Body of pancreas (tissue), 4 donors: ENCODE measurements around the gene SYT8. TPM values are rescaled to one million over a fixed set of nuclear protein-coding genes. Genes with fewer than 3 reads are reported as not detected.

Experiments used
- ATAC-seq: fragments of 150-250 bp; one replicate; pipeline ENCODE4 v1.9.1; 2016
- DNase-seq, 4 donors: peaks; one replicate each; pipeline ENCODE4 v3.0.0-alpha.2; 2019
- H3K27ac ChIP-seq, 4 donors: fragments of 200-600 bp; sonication (generic); 1 replicate in 3 of 4; 2 replicates in 1 of 4; pipeline versions ENCODE4 v1.5.1 to v1.6.1; 2016 to 2019; ENCODE audit warnings: mild to moderate bottlenecking in 1 of 4, mixed read lengths in 1 of 4, moderate library complexity in 1 of 4
- H3K27me3 ChIP-seq, 2 donors: fragments of 200-600 bp; sonication (generic); one replicate each; pipeline ENCODE4 v1.6.0; 2016; ENCODE audit warnings: mild to moderate bottlenecking in 1 of 2
- H3K36me3 ChIP-seq, 2 donors: fragments of 200-600 bp; sonication (generic); replicated peaks in 1 of 2; 2 replicates each; pipeline ENCODE4 v1.5.1; 2016; ENCODE audit warnings: low read depth in 2 of 2; ENCODE audit not compliant: insufficient read depth in 1 of 2
- H3K4me1 ChIP-seq: fragments of 200-600 bp; sonication (generic); one replicate; pipeline ENCODE4 v1.6.0; 2016
- H3K4me3 ChIP-seq, 2 donors: fragments of 200-600 bp; sonication (generic); 1 replicate in 1 of 2; 2 replicates in 1 of 2; pipeline ENCODE4 v1.5.1; 2016 to 2019
- H3K9me3 ChIP-seq, 3 donors: fragments of 200-600 bp; sonication (generic); 1 replicate in 2 of 3; 2 replicates in 1 of 3; pipeline ENCODE4 v1.5.1; 2016
- CTCF ChIP-seq, 7 experiments: fragments of 450-650 bp in 4 of 7; fragments of 200-600 bp in 3 of 7; sonication (generic) in 3 of 7; IDR thresholded peaks; one replicate each; pipeline ENCODE4 v1.5.1; 2016 to 2019; ENCODE audit warnings: antibody characterized with exemption in 7 of 7
- POLR2A ChIP-seq, 3 donors: fragments of 450-650 bp; IDR thresholded peaks; one replicate each; pipeline ENCODE4 v1.6.1; 2016; ENCODE audit warnings: antibody characterized with exemption in 3 of 3, mild to moderate bottlenecking in 2 of 3
- WGBS, 2 donors: methylation state at CpG; one replicate each; pipeline ENCODE4 v1.1.5; 2017; 5-methylcytosine and 5-hydroxymethylcytosine counted together
- intact Hi-C: fragments of 100-400 bp; cut with DNase I; formaldehyde crosslinking; loops from one replicate; pipeline ENCODE4 v1.15.1; 2023
- total RNA-seq, 2 donors: library from RNA; depleted of rRNA; stranded (reverse); fragments of >200 nt; gene quantifications; one replicate each; pipeline ENCODE4 v1.1.0, GENCODE V29; 2016

SYT8 gene
- total RNA-seq, 2 donors from 2014 or later: 6.0 to 32.6 TPM

GRCh38 chr11:1814691-1815090 is 20.1 kb upstream of the SYT8 start:
- 90 to 100% methylated on average over 4 to 10 of the region's 10 CpGs for WGBS, 2 donors
- no peak for ATAC-seq
- TF ChIP-seq POLR2A (IDR thresholded peaks at IDR 0.05) (no peak), CTCF (IDR thresholded peaks at IDR 0.05) (no peak)
- Histone ChIP-seq H3K4me3 (no peak overlapping the region), H3K27me3 (no peaks in the 10 kb centered on the region), H3K9me3 (no peaks in the 10 kb centered on the region), H3K36me3 (no peaks in the 10 kb centered on the region), H3K4me1 (no peaks in the 10 kb centered on the region), H3K27ac (no peak overlapping the region)
- intact Hi-C loops: no loop called here
- DNase-seq: no peak

GRCh38 chr11:1815311-1815710 is 19.5 kb upstream of the SYT8 start:
- no peak for ATAC-seq
- no peak for DNase-seq
- H3K4me1 ChIP-seq: no peaks in the 10 kb centered on the region
- intact Hi-C loops: no loop called here
- no peaks in the 10 kb centered on the region for H3K36me3 ChIP-seq
- TF ChIP-seq POLR2A (IDR thresholded peaks at IDR 0.05): no peak
- no peak for TF ChIP-seq CTCF (IDR thresholded peaks at IDR 0.05)
- no peaks in the 10 kb centered on the region for H3K9me3 ChIP-seq
- WGBS, 2 donors: 89 to 100% methylated on average over 3 to 8 of the region's 8 CpGs
- H3K27me3 ChIP-seq: no peaks in the 10 kb centered on the region
- no peak overlapping the region for H3K4me3 ChIP-seq
- H3K27ac ChIP-seq: no peak overlapping the region

GRCh38 chr11:1815751-1816150 is 19.0 kb upstream of the SYT8 start:
- no peaks in the 10 kb centered on the region for H3K4me1 ChIP-seq
- H3K27ac ChIP-seq: no peak overlapping the region
- intact Hi-C loops: no loop called here
- no peaks in the 10 kb centered on the region for H3K9me3 ChIP-seq
- H3K27me3 ChIP-seq: no peaks in the 10 kb centered on the region
- no peak overlapping the region for H3K4me3 ChIP-seq
- no peak for ATAC-seq
- 77 to 92% methylated on average over 5 to 7 of the region's 7 CpGs for WGBS, 2 donors
- no peak for DNase-seq
- TF ChIP-seq POLR2A (IDR thresholded peaks at IDR 0.05) (no peak), CTCF (IDR thresholded peaks at IDR 0.05) (no peak)
- H3K36me3 ChIP-seq: no peaks in the 10 kb centered on the region

GRCh38 chr11:1817000-1817399 is 17.8 kb upstream of the SYT8 start:
- no peak for TF ChIP-seq POLR2A (IDR thresholded peaks at IDR 0.05)
- no peak for TF ChIP-seq CTCF (IDR thresholded peaks at IDR 0.05)
- H3K4me3 ChIP-seq: no peak overlapping the region
- DNase-seq: no peak
- WGBS, 2 donors: 87 to 90% methylated on average over 5 of the region's 5 CpGs
- no peak overlapping the region for H3K27ac ChIP-seq
- H3K27me3 ChIP-seq: no peaks in the 10 kb centered on the region
- no peaks in the 10 kb centered on the region for H3K9me3 ChIP-seq
- ATAC-seq: no peak
- H3K36me3 ChIP-seq: no peaks in the 10 kb centered on the region
- no peaks in the 10 kb centered on the region for H3K4me1 ChIP-seq
- intact Hi-C loops: no loop called here

- Histone ChIP-seq H3K27ac (no peak overlapping the region), H3K27me3 (no peaks in the 10 kb centered on the region), H3K9me3 (no peaks in the 10 kb centered on the region), H3K4me3 (no peak overlapping the region), H3K4me1 (no peaks in the 10 kb centered on the region), H3K36me3 (no peaks in the 10 kb centered on the region)
- no peak for DNase-seq
- intact Hi-C loops: no loop called here
- no peak for TF ChIP-seq POLR2A (IDR thresholded peaks at IDR 0.05)
- TF ChIP-seq CTCF (IDR thresholded peaks at IDR 0.05): no peak
- ATAC-seq: no peak
- 90 to 100% methylated on average over 1 of the region's 1 CpG for WGBS, 2 donors
Measured at GRCh38 chr11:1817511-1817910, 17.3 kb upstream of the SYT8 start.
